ENCODE data around the gene ZNF622.
"Not testable (repeated sequence)": the region's sequence is repeated elsewhere in the genome, so short reads cannot be mapped to it uniquely, and the experiment has no call there.

Gene ZNF622

DNA sequence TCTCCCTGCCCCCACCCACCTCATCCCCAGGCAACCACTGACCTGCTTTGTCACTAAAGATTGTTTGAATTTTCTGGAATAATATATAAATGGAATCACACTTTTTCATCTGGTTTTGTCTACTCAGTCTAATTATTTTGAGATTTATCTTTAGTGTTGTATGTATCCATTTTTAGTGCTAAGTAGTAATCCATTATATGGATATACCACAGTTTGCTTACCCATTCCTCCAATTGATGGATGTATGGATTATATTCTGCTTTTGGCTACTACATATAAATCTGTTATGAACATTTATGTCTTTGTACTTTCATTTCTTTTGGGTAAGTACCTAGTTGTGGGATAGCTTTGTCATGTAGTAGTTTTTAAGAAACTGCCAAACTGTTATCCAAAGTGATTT, 14.5 kb upstream of the ZNF622 start:
- no peak for DNase-seq (ENCODE audit: low read depth)

- DNase-seq (ENCODE audit: low read depth) = no peak
Observed at GRCh38 chr5:16477541-16477940, 11.9 kb upstream of the ZNF622 start.

DNA sequence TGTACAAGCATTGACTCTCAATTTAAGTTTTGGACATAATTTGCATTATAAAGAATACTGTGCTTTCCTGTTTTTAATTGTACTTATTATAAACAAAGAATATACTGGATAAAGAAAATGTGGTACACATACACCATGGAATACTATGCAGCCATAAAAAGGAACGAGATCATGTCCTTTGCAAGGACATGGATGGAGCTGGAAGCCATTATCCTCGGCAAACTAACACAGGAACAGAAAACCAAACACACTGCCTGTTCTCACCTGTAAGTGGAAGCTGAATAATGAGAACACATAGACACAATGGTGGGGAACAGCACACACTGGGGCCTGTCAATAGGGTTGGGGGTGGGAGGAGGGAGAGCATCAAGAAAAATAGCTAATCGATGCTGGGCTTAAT, 10.8 kb upstream of the ZNF622 start:
- not testable (repeated sequence) for DNase-seq (ENCODE audit: low read depth)

DNA sequence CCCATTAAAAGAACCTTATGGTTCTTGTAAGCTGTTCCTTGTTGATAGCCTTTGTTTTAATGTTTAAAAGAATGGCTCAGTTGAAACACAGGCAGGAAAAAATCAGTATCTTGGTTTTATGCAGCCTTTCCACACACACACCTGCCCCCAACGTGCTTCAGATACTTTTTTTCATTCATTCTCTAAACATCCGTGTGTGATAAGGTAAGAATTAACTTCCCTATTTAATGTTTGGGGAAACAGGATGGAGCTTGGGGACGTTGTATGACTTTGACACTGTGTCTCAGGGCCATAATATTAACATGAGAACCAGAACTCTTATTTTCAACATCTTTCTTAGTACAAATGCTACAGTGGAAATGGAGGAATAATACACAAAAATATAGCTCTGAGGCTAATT, 5.8 kb upstream of the ZNF622 start:
- no peak for DNase-seq (ENCODE audit: low read depth)

DNA sequence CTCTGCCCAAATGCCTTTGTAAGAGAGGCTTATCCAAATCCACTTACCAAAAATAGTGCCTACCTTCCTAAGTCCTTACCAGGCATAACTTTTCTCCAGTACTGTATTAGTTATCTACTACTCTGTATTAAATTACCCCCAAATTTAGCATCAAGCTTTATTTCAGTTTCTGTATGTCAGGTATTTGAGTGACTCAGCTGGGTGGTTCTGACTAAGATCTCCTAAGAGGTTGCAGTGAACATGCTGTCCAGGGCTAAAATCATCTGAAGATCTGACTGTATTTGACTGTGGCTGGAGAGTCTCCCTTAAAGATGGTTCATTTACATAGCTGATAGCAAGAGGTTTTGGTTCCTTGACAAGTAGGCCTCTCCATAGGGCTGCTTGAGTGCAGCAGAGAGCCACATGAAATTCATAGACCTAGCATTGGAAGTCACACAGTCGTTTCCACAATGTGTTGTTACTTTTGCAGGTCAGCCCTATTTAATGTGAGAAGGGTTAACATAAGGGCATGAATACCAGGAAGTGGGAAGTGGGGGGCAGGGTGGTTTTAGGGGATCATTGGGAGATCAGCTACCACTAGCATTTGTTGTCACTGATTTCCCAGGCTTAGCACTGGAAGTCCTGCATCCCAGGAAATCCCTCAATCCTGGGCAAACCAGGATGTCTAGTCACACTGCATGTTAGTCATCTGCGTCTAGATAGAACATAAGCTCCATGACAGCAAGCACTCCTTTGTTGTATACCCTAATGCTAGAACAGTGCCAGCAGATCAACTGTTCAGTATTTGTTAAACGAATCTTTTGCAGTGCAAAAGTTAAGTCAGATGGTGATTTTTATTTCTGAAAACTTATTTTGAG, 2.0 kb upstream of the ZNF622 start:
- no peak for DNase-seq (ENCODE audit: low read depth)

DNA sequence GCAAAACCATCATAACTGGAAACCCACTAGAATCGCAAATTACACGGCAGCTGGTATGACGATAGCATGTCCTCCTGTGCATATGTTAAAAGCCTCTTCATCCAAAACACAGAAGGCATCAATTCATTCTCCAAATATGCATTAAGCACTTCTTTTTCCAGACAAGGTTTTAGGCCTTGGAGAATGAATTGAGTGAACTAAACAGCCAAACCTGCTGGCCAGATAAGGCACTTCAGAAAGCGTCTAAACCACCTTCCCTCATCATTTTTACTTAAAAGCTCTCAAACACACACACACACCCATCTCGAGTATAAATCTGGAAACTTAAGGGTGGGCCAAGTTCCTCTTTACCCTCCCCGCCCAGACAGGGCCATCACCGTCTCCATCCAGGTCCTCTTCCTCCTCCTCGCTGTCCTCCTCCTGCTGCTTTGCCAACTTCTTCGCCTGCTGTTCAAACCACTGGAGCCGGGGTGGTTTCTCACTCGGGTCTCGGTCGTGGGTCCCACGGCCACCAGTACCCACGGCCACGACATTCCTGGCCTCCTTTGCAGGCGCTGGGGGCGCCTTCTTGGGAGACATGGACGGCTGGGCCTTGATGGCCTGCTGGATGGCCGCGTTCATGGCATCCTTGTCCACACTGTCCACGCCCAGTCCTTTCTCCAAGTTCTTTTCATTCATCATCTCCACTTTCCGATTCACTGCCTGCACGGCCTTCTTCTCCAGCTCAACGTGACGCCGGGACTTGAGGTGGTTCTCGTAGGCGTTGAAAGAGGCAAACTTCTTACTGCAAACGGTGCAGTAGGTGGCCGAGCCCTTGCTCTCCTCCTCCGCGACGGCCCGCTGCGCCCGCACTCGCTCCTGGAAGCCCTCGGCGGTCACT, 696 bp downstream of the ZNF622 start:
- DNase-seq (ENCODE audit: low read depth) = no peak

- DNase-seq (ENCODE audit: low read depth) = no peak
Observed at GRCh38 chr5:16464231-16464630, 1.4 kb downstream of the ZNF622 start.

DNA sequence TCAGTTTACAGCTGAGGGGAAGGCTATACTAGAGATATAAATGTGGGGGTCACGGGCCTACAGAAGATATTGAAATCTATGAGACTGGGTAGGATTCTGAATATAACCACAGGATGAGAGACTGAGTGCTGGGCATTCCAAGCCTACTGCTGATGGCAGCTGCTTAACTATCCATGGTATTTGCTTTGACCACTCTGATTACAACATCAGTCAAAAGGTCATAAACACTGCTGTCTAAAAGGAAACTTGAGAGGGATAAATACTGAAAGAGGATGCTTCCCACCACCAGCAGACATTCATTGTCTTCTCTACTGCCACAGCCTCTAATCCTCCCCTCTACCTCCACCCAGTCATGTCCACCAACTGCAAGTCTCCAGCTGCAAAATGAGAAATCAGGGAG, 3.8 kb downstream of the ZNF622 start:
- no peak for DNase-seq (ENCODE audit: low read depth)

DNA sequence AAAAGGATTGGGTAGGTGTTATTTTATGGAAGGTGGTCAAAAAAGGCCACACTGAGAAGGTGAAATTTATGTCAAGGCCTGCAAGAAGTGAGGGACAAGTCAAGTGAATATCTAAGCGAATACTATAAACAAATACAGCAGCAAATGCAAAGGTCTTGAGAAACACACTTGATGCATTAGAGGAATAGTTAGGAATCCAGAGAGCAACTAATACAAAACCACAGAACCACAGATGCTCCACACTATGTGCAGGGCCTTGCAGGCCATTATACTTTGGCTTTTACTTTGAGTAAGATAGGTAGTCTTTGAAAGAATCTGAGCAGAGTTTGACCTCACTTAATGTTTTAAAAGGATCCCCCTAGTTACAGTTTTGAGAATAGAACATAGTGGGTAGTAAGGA, 4.6 kb downstream of the ZNF622 start:
- DNase-seq (ENCODE audit: low read depth) = no peak

DNA sequence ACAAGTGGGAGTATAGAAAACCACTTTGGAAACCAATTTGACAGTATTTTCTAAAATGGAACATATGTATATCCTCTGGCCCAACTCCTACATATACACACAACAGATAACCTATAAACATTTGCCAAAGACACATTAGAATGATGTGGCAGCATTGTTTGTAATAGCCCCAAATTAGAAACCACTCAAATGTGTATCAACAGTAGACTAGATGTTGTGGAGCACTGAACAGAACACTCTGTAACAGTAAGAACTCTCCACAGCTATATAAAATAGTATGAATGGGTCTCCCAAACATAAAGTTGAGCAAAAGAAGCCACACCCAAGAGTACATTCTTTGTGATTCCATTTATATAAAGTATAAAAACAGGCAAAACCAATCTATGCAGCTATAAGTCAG, 6.1 kb downstream of the ZNF622 start:
- DNase-seq (ENCODE audit: low read depth) = no peak

- DNase-seq (ENCODE audit: low read depth) = no peak
Observed at GRCh38 chr5:16457853-16458252, 7.7 kb downstream of the ZNF622 start.

DNA sequence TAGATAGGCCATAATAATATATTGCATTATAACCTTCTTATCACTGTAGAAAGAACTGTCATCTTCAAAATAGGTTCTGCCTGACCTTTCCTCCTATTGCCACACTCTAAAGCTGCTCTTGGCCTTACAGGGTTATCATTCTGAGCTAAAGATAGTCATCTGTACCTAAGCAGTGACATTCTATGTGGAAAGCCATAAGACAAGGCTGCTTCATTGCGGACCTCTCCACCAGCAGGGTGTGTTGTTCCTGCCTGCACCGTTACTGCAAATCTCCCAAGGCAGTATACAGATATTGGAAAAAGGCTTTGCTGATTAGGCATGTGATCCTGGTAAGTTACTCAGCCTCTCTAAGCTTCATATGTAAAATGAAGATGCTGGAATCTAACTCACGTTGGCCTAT, 8.1 kb downstream of the ZNF622 start:
- no peak for DNase-seq (ENCODE audit: low read depth)

- DNase-seq (ENCODE audit: low read depth) = no peak
Observed at GRCh38 chr5:16456103-16456832, 9.3 kb downstream of the ZNF622 start.

DNA sequence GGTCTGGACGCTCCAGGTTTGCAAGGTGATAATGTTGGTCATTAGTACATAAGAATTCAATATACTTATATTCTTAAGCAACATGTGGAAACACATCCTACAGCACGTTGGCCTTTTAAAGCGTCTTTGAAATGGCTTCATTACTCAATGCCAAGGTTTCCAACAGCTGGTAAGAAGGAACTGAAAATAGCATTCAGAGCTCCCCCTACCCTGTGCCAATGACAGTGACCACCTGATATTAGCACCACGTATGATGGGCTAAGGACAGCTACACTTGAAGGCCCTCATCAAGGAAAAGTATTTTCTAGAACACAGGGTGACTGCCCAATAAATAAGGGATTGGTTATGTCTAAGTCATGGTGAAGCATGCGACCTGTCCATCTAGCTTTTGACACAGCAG, 9.9 kb downstream of the ZNF622 start:
- DNase-seq (ENCODE audit: low read depth) = no peak

DNA sequence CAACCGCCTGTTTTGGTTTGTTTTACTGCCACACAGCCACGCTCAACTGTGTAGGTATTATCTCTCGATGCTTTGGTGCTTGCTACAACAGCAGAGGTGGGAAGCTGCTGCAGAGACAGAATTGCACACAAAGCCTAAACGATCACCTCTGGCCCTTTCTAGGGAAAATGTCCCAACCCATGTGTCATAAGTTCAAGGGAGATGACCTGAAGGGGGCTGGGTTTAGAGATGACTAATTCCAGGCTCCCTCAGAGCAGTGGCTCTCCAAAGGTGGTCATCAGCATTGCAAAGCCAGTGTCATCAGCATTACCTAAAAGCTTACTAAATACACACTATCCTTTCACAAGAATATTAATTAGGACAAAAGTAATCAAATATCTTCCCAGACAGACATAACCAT, 10.9 kb downstream of the ZNF622 start:
- no peak for DNase-seq (ENCODE audit: low read depth)

- DNase-seq (ENCODE audit: low read depth) = no peak
Observed at GRCh38 chr5:16453609-16454008, 12.0 kb downstream of the ZNF622 start.

DNA sequence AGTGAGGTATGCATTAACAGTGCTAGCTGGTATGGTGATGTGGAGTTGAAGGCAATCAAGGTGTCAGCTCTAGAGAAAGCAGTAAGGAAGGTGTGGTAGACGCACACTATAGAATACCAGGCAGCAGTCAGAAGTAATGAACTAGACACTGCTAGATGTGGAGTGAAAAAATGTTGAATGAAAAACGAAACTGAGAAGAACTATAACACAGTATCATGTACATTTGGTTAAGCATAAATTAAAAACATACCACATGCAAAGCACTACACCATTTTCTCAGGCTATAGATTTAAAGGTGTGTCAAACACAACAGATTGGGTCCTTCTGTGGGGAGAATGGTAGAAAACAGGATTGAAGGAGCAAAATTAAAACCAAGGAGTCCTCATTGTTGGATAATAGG, 15.4 kb downstream of the ZNF622 start:
- no peak for DNase-seq (ENCODE audit: low read depth)

DNA sequence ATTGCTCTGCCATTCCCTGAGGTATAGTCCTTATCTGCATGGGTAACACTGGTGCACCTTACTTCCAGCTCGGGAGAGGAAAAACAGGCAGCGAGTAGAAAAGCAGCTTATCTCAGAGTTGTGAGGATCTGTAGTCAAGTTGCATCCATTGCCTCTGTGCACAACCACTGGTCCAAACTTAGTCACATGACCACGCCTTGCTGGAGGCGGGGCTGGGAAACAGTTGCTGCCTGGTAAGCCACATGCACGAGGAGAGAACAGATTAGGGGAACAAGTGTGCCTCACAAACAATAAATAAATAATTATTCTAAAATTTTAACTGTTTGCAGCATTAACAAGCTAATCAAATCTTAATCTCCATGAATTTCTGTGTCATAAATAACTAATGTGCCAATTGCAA, 18.6 kb downstream of the ZNF622 start:
- DNase-seq (ENCODE audit: low read depth) = no peak

- DNase-seq (ENCODE audit: low read depth) = no peak
Observed at GRCh38 chr5:16437977-16438376, 27.6 kb downstream of the ZNF622 start.

DNA sequence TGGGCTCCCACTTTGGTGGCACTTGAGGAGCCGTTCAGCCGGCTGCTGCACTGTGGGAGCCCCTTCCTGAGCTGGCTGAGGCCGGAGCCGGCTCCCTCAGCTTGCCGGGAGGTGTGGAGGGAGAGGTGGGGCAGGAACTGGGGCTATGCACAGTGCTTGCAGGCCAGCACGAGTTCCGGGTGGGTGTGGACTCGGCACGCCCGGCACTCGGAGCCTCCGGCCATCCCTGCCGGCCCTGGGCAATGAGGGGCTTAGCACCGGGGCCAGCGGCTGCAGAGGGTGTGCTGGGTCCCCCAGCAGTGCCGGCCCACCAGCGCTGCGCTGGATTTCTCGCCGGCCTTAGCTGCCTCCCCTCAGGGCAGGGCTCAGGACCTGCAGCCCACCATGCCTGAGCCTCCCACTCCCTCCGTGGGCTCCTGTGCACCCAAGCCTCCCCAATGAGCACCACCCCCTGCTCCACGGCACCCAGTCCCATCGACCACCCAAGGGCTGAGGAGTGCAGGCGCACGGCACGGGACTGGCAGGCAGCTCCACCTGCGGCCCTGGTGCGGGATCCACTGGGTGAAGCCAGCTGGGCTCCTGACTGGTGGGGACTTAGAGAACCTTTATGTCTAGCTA, 29.4 kb downstream of the ZNF622 start:
- DNase-seq (ENCODE audit: low read depth) = not testable (repeated sequence)

DNA sequence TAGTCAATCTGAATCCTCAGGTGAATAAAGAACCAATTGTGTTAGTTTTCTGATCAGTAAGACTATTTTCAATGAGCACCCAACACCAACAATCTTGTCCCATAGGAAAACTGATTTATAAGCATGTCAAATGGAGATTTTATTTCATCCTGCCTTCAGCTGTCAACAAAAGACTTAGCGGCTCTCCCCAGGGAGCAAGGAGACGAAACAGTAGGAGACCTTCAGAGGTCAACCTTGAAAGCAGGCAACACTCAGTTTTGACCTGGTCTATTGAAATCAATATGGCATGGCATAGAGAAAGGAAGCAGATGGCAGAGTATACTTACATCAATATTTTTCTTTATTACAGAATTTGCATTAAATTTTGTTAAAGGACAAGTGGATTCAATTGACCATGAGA, 34.1 kb downstream of the ZNF622 start:
- DNase-seq (ENCODE audit: low read depth) = no peak

Data from activated gamma-delta T cell treated with anti-CD3 and anti-CD28 coated beads, Interleukin-2, amount 50 U/mL, for 16 hours (primary cell).